HG02678 (cell line): ENCODE results near the gene BTG2.

Experiments used
- ATAC-seq: cut with Tn5 transposase; IDR thresholded peaks from one replicate; pipeline ENCODE4 v1.9.1; 2021; ENCODE audit warnings: mild to moderate bottlenecking, moderate library complexity; ENCODE audit not compliant: unreplicated experiment

Gene BTG2

GRCh38 chr1:203276408-203276807 is 28.9 kb upstream of the BTG2 start:
- ATAC-seq: no peak

DNA sequence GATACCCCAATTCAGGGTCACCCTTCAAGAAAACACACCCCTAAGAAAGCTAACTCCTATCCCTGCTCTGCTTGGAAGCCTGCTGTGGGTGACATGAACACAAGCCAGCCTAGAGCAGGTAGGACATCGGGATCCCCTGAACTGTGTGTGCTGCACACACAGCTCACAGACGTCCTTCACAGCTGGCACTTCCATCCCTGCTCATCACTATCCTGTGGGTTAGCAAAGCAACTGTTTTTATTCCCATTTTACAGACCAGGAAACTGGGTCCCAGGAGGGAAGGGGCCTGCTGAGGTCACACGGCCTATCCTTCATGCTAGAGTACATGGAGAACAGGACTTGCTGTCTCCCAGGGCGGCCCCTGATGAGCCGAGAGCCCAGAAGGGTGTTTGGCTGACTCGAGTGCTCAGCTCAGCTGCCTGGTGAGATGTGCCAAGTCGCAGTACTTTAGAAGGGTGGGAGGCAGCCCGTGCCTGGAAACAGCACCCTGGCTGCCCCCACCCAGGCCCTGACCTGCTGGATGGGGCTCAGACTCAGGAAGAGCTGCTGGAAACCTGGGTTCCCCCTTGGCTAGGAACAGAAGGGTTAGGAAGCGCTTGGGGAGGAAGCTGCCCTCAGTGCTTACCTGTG is 28.3 kb upstream of the BTG2 start:
- no peak for ATAC-seq

DNA sequence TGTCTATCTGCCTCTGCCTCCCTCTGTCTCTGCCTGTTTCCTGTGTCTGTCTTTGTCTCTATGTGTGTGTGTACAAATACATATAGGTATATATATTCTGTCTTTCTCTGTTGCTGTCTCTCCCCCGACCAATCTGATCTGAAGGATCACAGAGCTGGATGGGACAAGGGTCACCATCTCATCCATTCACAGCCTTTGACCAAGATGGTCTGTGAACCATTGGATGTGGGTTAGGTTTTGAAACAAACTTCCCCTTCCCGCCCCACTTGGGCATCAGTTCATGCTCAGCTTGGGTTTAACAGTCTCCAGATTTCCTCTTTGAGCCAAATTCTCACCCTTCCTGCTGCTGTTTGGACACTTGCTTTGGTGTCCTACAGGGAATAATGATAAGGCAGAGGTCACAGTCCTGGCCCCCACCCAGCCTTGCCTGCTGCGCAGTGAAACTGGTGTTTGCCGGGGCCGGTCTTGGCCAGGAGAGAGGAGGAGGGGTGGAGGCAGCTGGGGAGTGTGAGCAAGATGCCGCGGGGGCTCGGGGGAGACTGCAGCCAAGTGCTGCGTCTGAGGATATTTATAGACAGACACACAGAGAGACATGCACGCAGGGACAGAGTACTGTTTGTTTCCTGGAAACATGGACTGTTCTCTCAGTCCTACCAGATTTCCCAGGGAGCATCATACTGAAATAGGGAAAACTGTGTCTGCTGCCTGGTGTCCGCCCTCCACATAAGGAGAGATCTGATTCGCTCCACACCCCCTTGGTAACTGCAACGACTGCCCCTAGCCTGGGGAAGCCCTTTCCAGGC is 27.0 kb upstream of the BTG2 start:
- no peak for ATAC-seq

DNA sequence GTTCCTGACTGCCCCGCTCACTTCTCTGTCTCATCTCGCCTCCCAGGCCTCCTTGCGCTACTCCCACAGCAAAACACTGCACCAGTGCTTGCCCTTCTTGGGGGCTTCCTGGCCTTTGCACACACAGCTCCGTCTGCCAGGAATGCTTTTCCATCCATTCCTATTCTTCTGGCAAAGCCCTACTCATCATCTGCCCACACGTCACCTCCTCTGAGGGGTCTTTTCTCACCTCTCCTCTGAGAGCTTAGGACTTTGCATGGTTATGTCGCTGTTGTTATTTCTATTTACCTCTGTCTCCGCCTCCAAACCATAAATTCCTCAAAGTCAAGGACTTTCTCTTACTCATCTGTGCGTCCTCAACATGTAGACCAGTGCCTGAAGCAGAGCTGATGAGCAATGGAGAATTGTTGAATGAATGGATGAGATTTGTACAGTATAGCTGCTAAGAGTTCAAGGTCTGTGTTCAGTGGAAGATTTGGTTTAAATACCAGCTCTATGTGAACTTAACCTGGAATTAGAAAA is 26.4 kb upstream of the BTG2 start:
- ATAC-seq: no peak

- no peak for ATAC-seq
Measured at GRCh38 chr1:203280061-203280460, 25.3 kb upstream of the BTG2 start.

GRCh38 chr1:203281033-203281432 is 24.3 kb upstream of the BTG2 start:
- no peak for ATAC-seq

- no peak for ATAC-seq
Measured at GRCh38 chr1:203281851-203282661, 23.3 kb upstream of the BTG2 start.

GRCh38 chr1:203282720-203283542 is 22.4 kb upstream of the BTG2 start:
- ATAC-seq: no peak

GRCh38 chr1:203283597-203283996 is 21.7 kb upstream of the BTG2 start:
- no peak for ATAC-seq

- ATAC-seq: no peak
Measured at GRCh38 chr1:203284411-203285123, 20.8 kb upstream of the BTG2 start.

DNA sequence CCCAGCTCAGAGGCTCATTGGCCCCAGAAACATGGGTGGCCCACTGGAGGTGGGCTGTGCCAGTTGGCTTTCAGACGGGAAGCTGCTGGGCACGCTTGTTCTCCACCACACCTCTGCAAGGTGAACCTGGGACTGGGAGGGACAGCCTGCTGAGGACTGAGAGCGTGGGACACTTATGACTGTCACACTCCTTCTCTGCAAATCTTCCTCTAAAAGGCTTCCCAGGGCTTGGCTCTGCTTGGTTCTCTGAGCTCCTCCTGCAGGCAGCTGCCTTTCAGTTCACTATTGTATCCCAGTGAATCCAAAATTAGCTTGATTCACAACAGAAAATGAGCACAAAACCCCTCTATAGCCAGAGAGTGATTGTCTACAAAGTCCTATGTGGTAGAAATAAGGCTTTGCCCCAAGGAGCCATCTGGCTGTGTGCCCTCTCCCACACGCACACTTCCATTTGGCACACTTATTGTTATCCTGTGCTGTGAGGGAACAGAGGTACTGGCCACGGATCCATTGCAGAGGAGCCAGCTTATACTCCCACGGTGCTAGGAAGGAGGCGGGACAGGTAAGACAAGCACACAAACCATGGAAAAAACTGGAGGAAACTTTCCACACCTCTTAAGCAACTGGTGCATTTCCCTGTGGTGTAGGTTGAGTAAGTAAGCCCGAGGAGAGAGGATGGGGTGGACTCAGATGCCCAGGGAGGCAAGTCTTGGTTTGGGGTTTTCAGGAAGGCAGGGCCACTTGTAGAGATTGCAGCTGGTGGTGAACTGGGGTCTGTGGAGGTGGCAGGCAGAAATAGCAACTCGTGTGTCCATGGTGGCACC is 18.9 kb upstream of the BTG2 start:
- ATAC-seq: no peak

DNA sequence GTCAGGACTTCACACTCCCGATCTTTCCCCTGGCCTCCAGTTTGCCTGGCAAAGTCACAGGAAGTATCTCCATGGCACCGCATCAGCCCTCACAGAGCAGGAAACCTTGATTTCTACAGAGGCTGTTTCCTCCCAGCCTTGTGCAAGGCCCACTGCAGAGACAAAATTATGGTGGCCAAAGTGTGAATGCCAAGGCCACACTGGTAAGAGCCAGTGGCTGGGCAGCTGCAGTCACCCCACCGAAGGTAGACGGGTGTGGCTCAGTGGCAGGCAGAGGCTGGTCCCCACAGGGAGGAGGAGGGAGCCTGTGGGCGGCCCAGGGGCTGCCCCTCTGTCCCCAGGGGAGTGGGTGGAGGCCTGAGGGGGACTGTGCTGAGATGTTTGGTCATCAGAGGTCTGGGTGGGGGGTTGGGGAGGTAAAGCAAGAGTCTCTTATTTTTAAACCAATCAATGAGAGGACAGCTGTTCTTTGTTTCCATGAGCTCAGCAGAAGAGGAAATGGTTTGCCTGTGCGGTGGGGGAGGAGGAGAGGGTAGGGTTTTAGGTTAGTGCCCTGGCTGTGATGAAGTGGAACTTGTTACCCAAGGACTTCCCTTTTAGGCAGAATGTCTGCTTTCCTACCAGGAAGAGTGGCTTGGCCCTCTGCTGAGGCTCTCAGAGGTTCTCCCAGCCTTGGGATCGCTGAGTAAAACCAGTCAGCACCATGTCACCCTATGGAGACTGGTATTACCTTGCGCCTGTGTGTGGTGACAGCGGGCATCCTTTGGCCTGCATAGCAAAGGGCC is 18.0 kb upstream of the BTG2 start:
- peak; percentile 48 for ATAC-seq

- ATAC-seq: no peak
Measured at GRCh38 chr1:203287898-203288297, 17.4 kb upstream of the BTG2 start.

DNA sequence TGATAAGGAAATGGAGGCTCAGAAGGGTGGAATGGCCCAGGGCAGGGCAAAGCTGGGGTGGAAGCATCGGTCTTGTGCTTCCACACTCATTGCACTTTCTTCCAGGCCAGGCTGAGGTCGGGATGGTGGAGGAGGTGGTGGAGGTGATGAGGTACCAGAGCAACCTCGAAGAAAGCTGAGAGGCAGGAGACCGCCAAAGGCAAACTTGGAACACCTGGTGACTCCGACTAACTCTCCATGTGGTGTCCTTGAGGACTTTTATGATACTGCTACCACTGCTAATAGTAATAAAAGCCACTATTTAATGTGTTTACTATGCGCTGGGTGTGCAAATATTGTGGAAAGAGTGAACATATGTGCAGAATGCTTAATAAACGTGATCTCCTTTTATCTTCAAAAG is 16.9 kb upstream of the BTG2 start:
- no peak for ATAC-seq

DNA sequence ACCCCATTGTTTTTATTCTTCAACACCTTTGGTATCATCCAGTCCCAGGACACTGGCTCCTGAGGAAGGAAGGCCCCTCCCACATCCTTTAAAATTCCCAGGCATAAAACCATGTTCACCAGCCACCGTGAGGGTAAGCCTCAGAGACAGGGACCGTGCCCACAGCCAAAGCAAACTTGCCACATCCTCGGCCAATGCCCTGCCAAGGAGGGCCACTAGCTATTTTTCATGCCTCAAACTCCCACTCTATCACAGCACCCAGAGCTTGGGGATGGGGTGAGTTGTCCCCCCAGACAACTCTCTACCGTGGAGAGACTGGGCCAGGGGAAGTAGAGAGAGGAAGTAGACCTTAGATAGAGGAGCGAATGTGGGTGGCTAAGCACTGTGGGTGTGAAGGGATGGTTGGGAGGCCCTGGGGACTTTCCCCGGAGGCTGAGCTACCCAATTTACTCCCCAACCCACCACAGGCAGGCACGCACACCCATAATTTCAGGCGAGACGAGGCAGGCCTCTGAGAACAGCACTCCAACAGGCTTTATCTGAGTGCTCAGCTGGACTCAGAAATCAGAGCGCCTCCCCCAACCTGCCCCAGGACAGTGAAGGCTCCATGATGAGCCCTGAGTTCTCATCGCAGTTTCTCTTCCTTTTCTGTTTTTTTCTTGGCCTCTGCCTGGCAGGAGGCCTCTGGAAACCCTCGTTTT is 15.9 kb upstream of the BTG2 start:
- peak; percentile 55 for ATAC-seq

- no peak for ATAC-seq
Measured at GRCh38 chr1:203289982-203290260, 15.4 kb upstream of the BTG2 start.

DNA sequence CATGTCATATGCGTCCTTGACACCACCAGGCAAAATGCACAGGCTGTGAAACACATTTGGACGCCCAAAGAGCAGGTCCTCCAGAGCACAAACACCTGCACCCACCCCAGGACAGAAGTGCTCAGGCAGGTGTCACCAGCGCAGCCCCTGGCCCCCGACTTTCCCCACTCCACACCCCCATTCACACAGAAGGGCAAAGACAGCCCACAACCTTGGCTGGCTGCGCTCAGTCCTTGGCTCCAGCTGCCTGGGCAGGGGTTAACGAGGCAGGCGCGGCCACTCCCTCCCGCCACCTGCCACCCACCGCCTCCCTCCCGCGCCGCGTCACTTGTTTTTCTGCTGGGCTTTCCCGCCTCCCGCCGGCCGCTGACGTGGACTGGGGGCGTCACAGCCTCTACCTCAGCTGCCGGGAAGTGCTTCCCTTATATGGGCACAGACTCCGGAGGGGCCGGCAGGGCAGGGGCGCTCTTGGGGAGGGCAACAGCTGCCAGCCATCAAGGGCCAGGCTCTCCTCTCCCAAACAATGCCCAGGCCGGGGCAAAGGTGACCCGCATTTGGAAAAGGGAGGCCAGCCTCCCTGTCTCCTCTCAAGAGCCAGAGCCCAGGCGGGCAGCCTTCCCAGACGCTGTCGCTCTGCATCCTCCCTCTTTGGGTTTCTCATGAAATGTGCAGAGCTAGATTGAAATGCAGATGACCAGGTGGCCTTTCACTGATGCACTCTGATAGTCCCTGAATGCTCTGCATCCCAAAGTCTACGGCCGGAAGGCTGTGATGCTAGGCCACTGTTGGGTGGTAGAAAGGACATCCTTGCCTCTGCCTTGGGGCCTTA is 14.8 kb upstream of the BTG2 start:
- peak; percentile 43 for ATAC-seq
